Esophagus muscularis mucosa (tissue), 4 donors: ENCODE data around the gene OLA1.

Experiments
- EP300 ChIP-seq: sonication (generic); formaldehyde crosslinking; IDR thresholded peaks from one replicate; pipeline ENCODE4 v1.6.1; 2017; ENCODE audit warnings: antibody characterized with exemption
- POLR2A ChIP-seq: fragments of 450-650 bp; IDR thresholded peaks from one replicate; pipeline ENCODE4 v1.6.1; 2017; ENCODE audit warnings: antibody characterized with exemption, moderate library complexity, mild to moderate bottlenecking, low read depth
- TF ChIP-seq, protein P1 (sequence below), 3 experiments: fragments of 200-600 bp in 2 of 3; fragments of 450-650 bp in 1 of 3; sonication (generic) in 2 of 3; IDR thresholded peaks; one replicate each; pipeline ENCODE4 v1.5.1; 2017 to 2019; ENCODE audit warnings: antibody characterized with exemption in 3 of 3, mild to moderate bottlenecking in 2 of 3, moderate library complexity in 1 of 3

- TF ChIP-seq, protein P1, sequence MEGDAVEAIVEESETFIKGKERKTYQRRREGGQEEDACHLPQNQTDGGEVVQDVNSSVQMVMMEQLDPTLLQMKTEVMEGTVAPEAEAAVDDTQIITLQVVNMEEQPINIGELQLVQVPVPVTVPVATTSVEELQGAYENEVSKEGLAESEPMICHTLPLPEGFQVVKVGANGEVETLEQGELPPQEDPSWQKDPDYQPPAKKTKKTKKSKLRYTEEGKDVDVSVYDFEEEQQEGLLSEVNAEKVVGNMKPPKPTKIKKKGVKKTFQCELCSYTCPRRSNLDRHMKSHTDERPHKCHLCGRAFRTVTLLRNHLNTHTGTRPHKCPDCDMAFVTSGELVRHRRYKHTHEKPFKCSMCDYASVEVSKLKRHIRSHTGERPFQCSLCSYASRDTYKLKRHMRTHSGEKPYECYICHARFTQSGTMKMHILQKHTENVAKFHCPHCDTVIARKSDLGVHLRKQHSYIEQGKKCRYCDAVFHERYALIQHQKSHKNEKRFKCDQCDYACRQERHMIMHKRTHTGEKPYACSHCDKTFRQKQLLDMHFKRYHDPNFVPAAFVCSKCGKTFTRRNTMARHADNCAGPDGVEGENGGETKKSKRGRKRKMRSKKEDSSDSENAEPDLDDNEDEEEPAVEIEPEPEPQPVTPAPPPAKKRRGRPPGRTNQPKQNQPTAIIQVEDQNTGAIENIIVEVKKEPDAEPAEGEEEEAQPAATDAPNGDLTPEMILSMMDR (IDR thresholded peaks at IDR 0.05), result no peak
- TF ChIP-seq EP300 (no peak), POLR2A (no peak)
These were observed 70.9 kb downstream of the OLA1 start for GRCh38 chr2:174177316-174177890.
